HG03575 (cell line): Measurements from ENCODE around the gene SPRED1.

ENCODE experiments used
- ATAC-seq: cut with Tn5 transposase; IDR thresholded peaks from one replicate; pipeline ENCODE4 v1.9.1; 2021; ENCODE audit not compliant: unreplicated experiment, insufficient number of reproducible peaks, low FRiP score; ENCODE audit errors: extremely low read depth

Gene SPRED1

GRCh38 chr15:38252481-38253350 lies at the start of gene SPRED1:
TSS of gene SPRED1 (plus strand) at chr15:38252836. CDS start at chr15:38253186, 350 bp downstream.
- ATAC-seq = no peak

- ATAC-seq = no peak
Observed at GRCh38 chr15:38205526-38206272, 46.9 kb upstream of the SPRED1 start.

- no peak for ATAC-seq
Observed at GRCh38 chr15:38207621-38208020, 45.0 kb upstream of the SPRED1 start.

GRCh38 chr15:38208206-38208605 lies 44.4 kb upstream of the SPRED1 start:
- ATAC-seq = no peak

GRCh38 chr15:38208779-38209178 lies 43.9 kb upstream of the SPRED1 start:
- no peak for ATAC-seq

- no peak for ATAC-seq
Observed at GRCh38 chr15:38211249-38211648, 41.4 kb upstream of the SPRED1 start.

- no peak for ATAC-seq
Observed at GRCh38 chr15:38211811-38212210, 40.8 kb upstream of the SPRED1 start.

- no peak for ATAC-seq
Observed at GRCh38 chr15:38212729-38213351, 39.8 kb upstream of the SPRED1 start.

- no peak for ATAC-seq
Observed at GRCh38 chr15:38213356-38213755, 39.3 kb upstream of the SPRED1 start.

- no peak for ATAC-seq
Observed at GRCh38 chr15:38215707-38216106, 36.9 kb upstream of the SPRED1 start.

- no peak for ATAC-seq
Observed at GRCh38 chr15:38216763-38217162, 35.9 kb upstream of the SPRED1 start.

GRCh38 chr15:38217191-38217595 lies 35.4 kb upstream of the SPRED1 start:
- no peak for ATAC-seq

GRCh38 chr15:38217788-38218609 lies 34.6 kb upstream of the SPRED1 start:
- no peak for ATAC-seq

GRCh38 chr15:38220606-38221273 lies 31.9 kb upstream of the SPRED1 start:
- no peak for ATAC-seq

GRCh38 chr15:38224486-38224885 lies 28.1 kb upstream of the SPRED1 start:
- ATAC-seq = no peak

GRCh38 chr15:38225381-38225780 lies 27.3 kb upstream of the SPRED1 start:
- ATAC-seq = no peak

GRCh38 chr15:38226608-38227266 lies 25.9 kb upstream of the SPRED1 start:
- no peak for ATAC-seq

GRCh38 chr15:38227941-38228340 lies 24.7 kb upstream of the SPRED1 start:
- ATAC-seq = no peak
